Measurements from ENCODE around the gene NUF2.

Gene NUF2

DNA sequence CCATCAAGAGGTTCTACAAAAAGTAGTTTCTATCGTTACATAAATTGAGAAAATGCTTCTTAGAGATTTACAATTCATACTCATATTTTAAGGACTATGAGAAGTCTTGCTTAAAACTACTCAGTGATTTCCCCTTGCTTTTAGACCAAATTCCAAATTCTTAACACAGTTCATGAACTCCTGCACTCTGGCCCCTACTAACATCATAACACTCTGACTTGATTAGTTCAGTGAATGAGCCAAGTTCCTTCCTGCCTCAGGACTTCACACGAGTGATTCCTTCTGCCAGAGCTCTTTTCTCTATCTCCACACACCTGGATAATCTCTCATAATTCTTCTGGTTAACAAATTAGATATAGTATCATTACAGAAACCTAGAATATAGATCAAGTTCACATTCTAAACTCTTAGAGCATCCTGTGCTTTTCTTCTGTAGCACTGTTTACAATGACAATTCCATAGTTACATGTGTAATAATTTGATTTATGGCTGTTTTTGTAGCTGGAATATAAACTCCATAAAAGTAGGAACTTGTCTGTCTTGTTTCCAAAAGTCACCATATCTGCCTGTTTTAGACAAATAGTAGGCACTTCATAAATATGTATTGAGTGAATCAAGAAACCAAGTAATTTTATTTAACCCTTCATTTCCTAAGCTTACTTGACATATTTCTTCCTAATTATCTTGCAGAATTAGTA lies 59.9 kb downstream of the NUF2 start:
- TF ChIP-seq, protein P1, sequence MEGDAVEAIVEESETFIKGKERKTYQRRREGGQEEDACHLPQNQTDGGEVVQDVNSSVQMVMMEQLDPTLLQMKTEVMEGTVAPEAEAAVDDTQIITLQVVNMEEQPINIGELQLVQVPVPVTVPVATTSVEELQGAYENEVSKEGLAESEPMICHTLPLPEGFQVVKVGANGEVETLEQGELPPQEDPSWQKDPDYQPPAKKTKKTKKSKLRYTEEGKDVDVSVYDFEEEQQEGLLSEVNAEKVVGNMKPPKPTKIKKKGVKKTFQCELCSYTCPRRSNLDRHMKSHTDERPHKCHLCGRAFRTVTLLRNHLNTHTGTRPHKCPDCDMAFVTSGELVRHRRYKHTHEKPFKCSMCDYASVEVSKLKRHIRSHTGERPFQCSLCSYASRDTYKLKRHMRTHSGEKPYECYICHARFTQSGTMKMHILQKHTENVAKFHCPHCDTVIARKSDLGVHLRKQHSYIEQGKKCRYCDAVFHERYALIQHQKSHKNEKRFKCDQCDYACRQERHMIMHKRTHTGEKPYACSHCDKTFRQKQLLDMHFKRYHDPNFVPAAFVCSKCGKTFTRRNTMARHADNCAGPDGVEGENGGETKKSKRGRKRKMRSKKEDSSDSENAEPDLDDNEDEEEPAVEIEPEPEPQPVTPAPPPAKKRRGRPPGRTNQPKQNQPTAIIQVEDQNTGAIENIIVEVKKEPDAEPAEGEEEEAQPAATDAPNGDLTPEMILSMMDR (IDR thresholded peaks at IDR 0.05; ENCODE audit: insufficient read depth, low read length, poor library complexity, severe bottlenecking) = no peak

DNA sequence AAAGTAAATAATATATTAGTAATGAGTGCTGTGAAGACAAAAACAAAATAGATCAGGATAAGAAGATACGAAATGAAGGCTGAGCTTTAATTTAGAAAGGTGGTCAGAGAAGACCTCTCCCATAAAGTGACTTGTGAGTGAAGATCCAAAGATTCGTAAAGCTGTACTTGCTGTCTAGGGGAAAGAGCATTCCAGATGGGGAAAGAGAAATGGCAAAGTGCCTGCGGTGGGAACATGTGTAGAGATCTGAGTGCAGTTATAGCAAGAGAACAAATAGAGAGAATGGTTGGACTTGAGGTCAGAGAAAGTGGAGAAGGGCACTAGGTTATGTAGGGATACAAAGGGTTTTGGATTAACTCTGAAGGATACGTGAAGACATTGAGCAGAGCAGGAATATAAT lies 60.6 kb downstream of the NUF2 start:
- no peaks in the 10 kb centered on the region for H3K36me3 ChIP-seq (ENCODE audit: control insufficient read depth, insufficient read depth, low read length)
- H3K27me3 ChIP-seq (replicated peaks; ENCODE audit: control insufficient read depth, insufficient read depth, low read length) = no peaks in the 10 kb centered on the region
- TF ChIP-seq, protein P1 (IDR thresholded peaks at IDR 0.05; ENCODE audit: insufficient read depth, low read length, poor library complexity, severe bottlenecking) = no peak
- DNase-seq (ENCODE audit: extremely low read depth, insufficient read length) = no peak
- H3K4me3 ChIP-seq (replicated peaks; ENCODE audit: low read depth, low read length) = no peak overlapping the region

More for the DNA sequence above, 59.9 kb downstream of the NUF2 start:
- H3K27me3 ChIP-seq (replicated peaks; ENCODE audit: control insufficient read depth, insufficient read depth, low read length) = no peaks in the 10 kb centered on the region
- no peaks in the 10 kb centered on the region for H3K36me3 ChIP-seq (ENCODE audit: control insufficient read depth, insufficient read depth, low read length)
- no peak overlapping the region for H3K4me3 ChIP-seq (replicated peaks; ENCODE audit: low read depth, low read length)
- DNase-seq (ENCODE audit: extremely low read depth, insufficient read length) = no peak

DNA sequence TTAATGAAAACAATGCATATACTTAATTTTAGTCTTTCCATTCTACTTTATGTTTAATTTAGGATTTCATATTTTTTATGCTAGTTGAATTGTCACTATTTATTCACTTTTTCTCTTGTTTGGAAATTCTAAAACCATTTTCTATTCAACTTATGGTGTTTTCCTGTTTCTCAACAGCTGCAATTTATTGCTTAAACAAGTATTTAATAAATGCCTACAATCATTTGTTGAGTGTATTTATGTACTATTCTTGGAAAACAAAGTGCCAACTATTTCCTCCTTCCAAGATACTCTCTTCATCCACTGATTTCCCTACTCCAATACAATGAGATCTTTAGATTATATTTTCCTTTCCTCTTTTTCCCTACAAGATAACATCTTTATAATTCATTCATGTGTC lies 65.4 kb downstream of the NUF2 start:
- H3K4me3 ChIP-seq (replicated peaks; ENCODE audit: low read depth, low read length) = no peak overlapping the region
- DNase-seq (ENCODE audit: extremely low read depth, insufficient read length) = no peak
- no peaks in the 10 kb centered on the region for H3K36me3 ChIP-seq (ENCODE audit: control insufficient read depth, insufficient read depth, low read length)
- TF ChIP-seq, protein P1 (IDR thresholded peaks at IDR 0.05; ENCODE audit: insufficient read depth, low read length, poor library complexity, severe bottlenecking) = no peak
- H3K27me3 ChIP-seq (replicated peaks; ENCODE audit: control insufficient read depth, insufficient read depth, low read length) = no peaks in the 10 kb centered on the region

DNA sequence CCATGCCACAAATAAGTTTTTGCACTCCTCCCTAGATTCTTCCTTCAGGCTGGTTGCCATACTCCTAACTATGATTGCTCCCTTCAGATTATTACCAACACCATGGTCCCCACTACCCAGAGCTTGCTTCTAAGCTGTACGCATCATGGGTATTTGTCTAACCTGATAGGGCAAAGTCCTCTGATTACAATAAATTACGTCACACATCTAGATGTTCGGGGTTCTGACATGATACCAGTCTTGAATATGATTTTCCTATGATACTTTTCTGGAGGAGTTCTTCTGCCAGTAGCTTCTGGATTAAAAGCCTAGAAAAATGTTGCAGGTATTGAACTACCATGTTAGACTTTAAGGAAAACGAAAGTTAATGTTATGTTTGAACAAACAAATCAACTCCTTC lies 67.2 kb downstream of the NUF2 start:
- Histone ChIP-seq H3K4me3 (replicated peaks; ENCODE audit: low read depth, low read length) (no peak overlapping the region), H3K27me3 (replicated peaks; ENCODE audit: control insufficient read depth, insufficient read depth, low read length) (no peaks in the 10 kb centered on the region), H3K36me3 (ENCODE audit: control insufficient read depth, insufficient read depth, low read length) (no peaks in the 10 kb centered on the region)
- DNase-seq (ENCODE audit: extremely low read depth, insufficient read length) = no peak
- TF ChIP-seq, protein P1 (IDR thresholded peaks at IDR 0.05; ENCODE audit: insufficient read depth, low read length, poor library complexity, severe bottlenecking) = no peak

DNA sequence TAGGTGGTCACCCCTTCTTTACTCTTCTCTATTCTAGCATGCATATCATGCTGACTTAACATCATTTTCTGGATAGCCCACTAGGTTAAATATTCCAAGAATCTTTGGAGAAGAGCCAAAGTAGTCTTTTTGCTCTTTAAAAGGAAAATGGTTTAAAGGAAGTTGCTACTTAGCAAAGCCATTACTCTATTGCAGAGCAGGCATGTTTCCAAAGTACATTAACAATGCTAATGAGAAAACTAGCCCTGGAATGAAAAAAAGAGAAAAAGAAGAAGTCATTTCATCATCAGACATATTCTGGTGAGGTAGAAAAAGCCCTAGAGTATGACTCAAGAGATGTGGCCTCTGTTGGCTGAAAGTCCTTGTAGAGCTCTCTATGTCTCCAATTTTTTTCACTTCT lies 74.0 kb downstream of the NUF2 start:
- no peaks in the 10 kb centered on the region for H3K36me3 ChIP-seq (ENCODE audit: control insufficient read depth, insufficient read depth, low read length)
- H3K27me3 ChIP-seq (replicated peaks; ENCODE audit: control insufficient read depth, insufficient read depth, low read length) = peaks cover 2% of the 10 kb centered on the region
- H3K4me3 ChIP-seq (replicated peaks; ENCODE audit: low read depth, low read length) = no peak overlapping the region
- DNase-seq (ENCODE audit: extremely low read depth, insufficient read length) = no peak
- TF ChIP-seq, protein P1 (IDR thresholded peaks at IDR 0.05; ENCODE audit: insufficient read depth, low read length, poor library complexity, severe bottlenecking) = no peak

Data from GM06990 (cell line).